DMS79 (cell line): ENCODE measurements around the gene HECW1.
"Not testable (repeated sequence)": the region's sequence is repeated elsewhere in the genome, so short reads cannot be mapped to it uniquely, and the experiment has no call there.

ENCODE experiments used
- DNase-seq: peaks from one replicate; lab custom pipeline; 2025; lab: John Stamatoyannopoulos, UW

Gene HECW1

GRCh38 chr7:43582503-43583423, 470.3 kb downstream of the HECW1 start, which contains the start of gene STK17A:
Gene STK17A (plus strand): TSS chr7:43583108. CDS start chr7:43583244, 136 bp downstream.
- DNase-seq: peak; percentile 92

GRCh38 chr7:43583424-43584194, 471.2 kb downstream of the HECW1 start:
- DNase-seq: peak; percentile 43

- no peak for DNase-seq
These were observed 471.7 kb downstream of the HECW1 start for GRCh38 chr7:43584195-43584586.

GRCh38 chr7:43584733-43585132, 472.3 kb downstream of the HECW1 start:
- DNase-seq: not testable (repeated sequence)

GRCh38 chr7:43585562-43585961, 473.1 kb downstream of the HECW1 start:
- DNase-seq: no peak

GRCh38 chr7:43586251-43586900, 473.9 kb downstream of the HECW1 start:
- no peak for DNase-seq

- DNase-seq: no peak
These were observed 476.2 kb downstream of the HECW1 start for GRCh38 chr7:43588477-43589132.

GRCh38 chr7:43589133-43589478, 476.7 kb downstream of the HECW1 start:
- DNase-seq: no peak

- no peak for DNase-seq
These were observed 477.3 kb downstream of the HECW1 start for GRCh38 chr7:43589728-43590127.

GRCh38 chr7:43590862-43591557, 478.6 kb downstream of the HECW1 start:
- no peak for DNase-seq

- DNase-seq: no peak
These were observed 479.2 kb downstream of the HECW1 start for GRCh38 chr7:43591558-43592180.

- DNase-seq: no peak
These were observed 479.9 kb downstream of the HECW1 start for GRCh38 chr7:43592326-43592725.

- no peak for DNase-seq
These were observed 480.6 kb downstream of the HECW1 start for GRCh38 chr7:43593010-43593409.

GRCh38 chr7:43594020-43594419, 481.6 kb downstream of the HECW1 start:
- DNase-seq: no peak

GRCh38 chr7:43596426-43596825, 484.0 kb downstream of the HECW1 start:
- DNase-seq: not testable (repeated sequence)

GRCh38 chr7:43600056-43600455, 487.6 kb downstream of the HECW1 start:
- DNase-seq: no peak

- DNase-seq: no peak
These were observed 489.8 kb downstream of the HECW1 start for GRCh38 chr7:43602256-43602655.

GRCh38 chr7:43604251-43604650, 491.8 kb downstream of the HECW1 start:
- no peak for DNase-seq

- DNase-seq: no peak
These were observed 496.6 kb downstream of the HECW1 start for GRCh38 chr7:43609097-43609496.

GRCh38 chr7:43612128-43612527, 499.7 kb downstream of the HECW1 start:
- DNase-seq: no peak
